GM12874 (cell line): ENCODE results near the gene CIAO3.

Source experiments
- CTCF ChIP-seq: IDR thresholded peaks from 2 replicates; pipeline ENCODE4 v1.5.1; 2011; ENCODE audit warnings: low read depth, mild to moderate bottlenecking, control low read depth, low read length, moderate library complexity; ENCODE audit not compliant: insufficient read depth

CIAO3 gene

DNA sequence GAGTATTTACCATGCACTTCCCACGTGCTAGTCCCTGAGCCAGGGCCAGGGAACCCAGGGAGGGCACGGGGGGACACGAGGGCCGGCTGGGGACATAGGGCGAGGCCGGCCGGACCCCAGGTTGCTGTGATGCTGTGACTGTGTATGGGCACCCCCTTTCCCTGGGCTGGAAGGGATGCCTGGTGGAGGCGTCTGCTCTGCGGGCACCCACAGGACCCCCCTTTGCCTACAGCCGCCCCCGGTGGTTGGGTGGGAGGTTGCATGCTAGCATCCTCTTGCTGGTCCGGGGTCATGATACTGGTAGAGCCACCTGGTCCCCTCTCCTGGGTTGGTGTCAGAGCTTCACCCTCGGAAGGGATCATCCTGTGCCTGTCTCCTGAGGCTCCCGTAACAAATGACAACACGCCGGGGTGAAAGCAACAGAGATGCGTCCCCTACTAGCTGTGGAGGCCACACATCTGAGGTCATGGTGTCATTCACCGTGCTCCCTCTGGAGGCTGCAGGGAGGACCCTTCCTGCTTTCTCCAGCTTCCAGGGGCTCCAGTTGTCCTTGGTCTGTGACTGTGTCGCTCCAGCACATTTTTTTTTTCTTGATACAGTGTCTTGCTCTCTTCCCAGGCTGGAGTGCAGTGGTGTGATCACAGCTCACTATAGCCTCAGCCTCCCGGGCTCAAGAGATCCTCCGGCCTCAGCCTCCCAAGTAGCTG lies 3.1 kb upstream of the CIAO3 start:
- TF ChIP-seq CTCF = peak; percentile 39; the same call in 1 of the 2 replicates

GRCh38 chr16:741986-742629 lies 1.3 kb upstream of the CIAO3 start:
- TF ChIP-seq CTCF = no peak

GRCh38 chr16:740459-740763 lies 386 bp downstream of the CIAO3 start:
- TF ChIP-seq CTCF = no peak

DNA sequence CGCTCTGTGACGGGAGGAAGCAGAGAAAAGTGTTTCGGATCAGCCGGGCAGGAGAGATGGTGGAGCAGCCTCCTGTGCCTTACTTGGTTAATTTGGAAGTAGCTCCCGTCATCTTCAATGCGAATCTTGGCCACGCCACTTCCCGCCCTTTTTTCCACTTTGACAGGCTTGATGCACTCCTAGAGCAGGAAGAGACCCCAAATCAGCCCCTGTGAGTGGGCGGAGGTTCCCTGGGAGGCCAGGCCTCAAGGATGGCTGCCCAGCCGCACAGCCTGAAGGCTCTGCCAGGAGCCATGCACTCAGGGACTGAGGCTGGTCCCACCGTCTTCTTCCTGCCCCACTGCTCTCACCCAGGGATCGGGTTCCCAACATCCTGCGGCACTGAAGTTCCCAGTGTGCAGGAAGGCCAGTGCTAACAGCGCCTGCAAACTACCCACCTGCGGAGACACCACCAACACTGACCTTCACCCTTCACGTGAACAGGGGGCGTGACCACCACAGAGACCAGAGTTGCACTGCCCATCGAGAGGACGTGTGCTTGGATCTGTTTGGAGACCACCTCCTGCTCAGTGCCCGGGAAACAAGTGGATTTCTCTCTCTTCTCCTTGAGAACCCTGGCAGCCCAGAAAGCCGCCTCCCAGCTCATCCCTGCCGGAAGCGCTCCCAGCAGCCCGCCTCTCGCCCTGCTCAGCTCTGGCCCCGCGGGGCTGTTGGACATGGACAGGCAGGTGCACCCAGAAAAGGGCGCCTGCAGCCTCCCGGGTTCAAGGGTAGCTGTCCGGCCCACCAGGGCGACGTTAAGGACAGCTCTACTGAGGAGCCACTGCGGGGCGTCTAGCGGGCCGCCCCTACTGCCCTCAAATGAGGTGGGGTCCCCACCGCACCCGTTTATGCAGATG lies 988 bp downstream of the CIAO3 start:
- no peak for TF ChIP-seq CTCF

GRCh38 chr16:736936-737481 lies 3.8 kb downstream of the CIAO3 start:
- TF ChIP-seq CTCF = no peak

GRCh38 chr16:735982-736453 lies 4.8 kb downstream of the CIAO3 start:
- no peak for TF ChIP-seq CTCF
